ENCODE results near the gene OPRM1. TPM values are rescaled to one million over a fixed set of nuclear protein-coding genes. Genes with fewer than 3 reads are reported as not detected.

OPRM1 gene
- total RNA-seq, 1 experiment from 2014 or later, result not detected

- Histone ChIP-seq H3K4me1 (ENCODE audit: control insufficient read depth, insufficient read depth, low read length) (no peaks in the 10 kb centered on the region), H3K36me3 (ENCODE audit: control insufficient read depth, insufficient read depth, low read length) (no peaks in the 10 kb centered on the region), H3K4me3 (ENCODE audit: low read depth in 2 of 2, low read length in 2 of 2) (no peak overlapping the region), H3K27ac (ENCODE audit: low read length) (no peak overlapping the region), H3K27me3 (ENCODE audit: control insufficient read depth, insufficient read depth, low read length) (no peaks in the 10 kb centered on the region), H3K9me3 (ENCODE audit: control insufficient read depth, insufficient read depth, low read depth, low read length) (no peaks in the 10 kb centered on the region)
- POLR2A ChIA-PET, result no interaction called here
- no TSS peak for BruUV-seq (replicated peaks)
- DNase-seq (ENCODE audit: low read depth, low spot score), result no peak
- intact Hi-C loops (cut with micrococcal nuclease; ENCODE audit: unreplicated experiment) (no loop called here), in situ Hi-C loops (cut with HindIII; ENCODE audit: low pct_unique_long_range_greater_than_20kb, low sequenced_read_pairs) (no loop called here)
- no peak for ATAC-seq
- TF ChIP-seq TCF7L2 (IDR thresholded peaks at IDR 0.05; ENCODE audit: low read depth, low read length) (no peak), REST (IDR thresholded peaks at IDR 0.05; ENCODE audit: insufficient read depth in 1 of 2, low read depth in 2 of 2, low read length in 1 of 2) (no peak), CTCF (IDR thresholded peaks at IDR 0.05) (no peak), SIN3A (IDR thresholded peaks at IDR 0.05; ENCODE audit: borderline replicate concordance, insufficient read depth, low read depth, low read length) (no peak), POLR2AphosphoS5 (IDR thresholded peaks at IDR 0.05; ENCODE audit: low read depth, low read length) (no peak)
- CTCF ChIA-PET, result interaction anchor here (0.7 kb wide), 1 partner anchor 10 kb away, joined by 4 read pairs; no protein-coding TSS in a partner anchor
Observed at GRCh38 chr6:154266560-154267099, 227.6 kb downstream of the OPRM1 start.

- ChIA-PET CTCF (no interaction called here), POLR2A (no interaction called here)
- in situ Hi-C loops (cut with HindIII; ENCODE audit: low pct_unique_long_range_greater_than_20kb, low sequenced_read_pairs) (no loop called here), intact Hi-C loops (cut with micrococcal nuclease; ENCODE audit: unreplicated experiment) (no loop called here)
- Histone ChIP-seq H3K4me3 (ENCODE audit: low read depth in 2 of 2, low read length in 2 of 2) (no peak overlapping the region), H3K27me3 (ENCODE audit: control insufficient read depth, insufficient read depth, low read length) (no peaks in the 10 kb centered on the region), H3K36me3 (ENCODE audit: control insufficient read depth, insufficient read depth, low read length) (no peaks in the 10 kb centered on the region), H3K4me1 (ENCODE audit: control insufficient read depth, insufficient read depth, low read length) (no peaks in the 10 kb centered on the region), H3K27ac (ENCODE audit: low read length) (no peak overlapping the region), H3K9me3 (ENCODE audit: control insufficient read depth, insufficient read depth, low read depth, low read length) (no peaks in the 10 kb centered on the region)
- no TSS peak for BruUV-seq (replicated peaks)
- TF ChIP-seq REST (IDR thresholded peaks at IDR 0.05; ENCODE audit: insufficient read depth in 1 of 2, low read depth in 2 of 2, low read length in 1 of 2) (no peak), CTCF (IDR thresholded peaks at IDR 0.05) (no peak), POLR2AphosphoS5 (IDR thresholded peaks at IDR 0.05; ENCODE audit: low read depth, low read length) (no peak), TCF7L2 (IDR thresholded peaks at IDR 0.05; ENCODE audit: low read depth, low read length) (no peak)
- DNase-seq (ENCODE audit: low read depth, low spot score), result no peak
- ATAC-seq, result no peak
Observed at GRCh38 chr6:154267508-154268106, 228.6 kb downstream of the OPRM1 start.
